ENCODE data around the gene ZNF575. TPM values are rescaled to one million over a fixed set of nuclear protein-coding genes. Genes with fewer than 3 reads are reported as not detected.
A peak's percentile ranks its signal among the peaks of the same experiment; 100 is the strongest.

The ZNF575 gene
- total RNA-seq, 1 experiment from 2014 or later: 0.13 TPM

- no peak for TF ChIP-seq ZNF532 (CRISPR knock-in tag; IDR thresholded peaks at IDR 0.05; ENCODE audit: borderline replicate concordance)
- TF ChIP-seq MAX (CRISPR knock-in tag; IDR thresholded peaks at IDR 0.05): no peak
- TF ChIP-seq JUN (CRISPR knock-in tag; IDR thresholded peaks at IDR 0.05): no peak
- TF ChIP-seq E2F5 (CRISPR knock-in tag; IDR thresholded peaks at IDR 0.05): peak; percentile 74; the same call in 1 of the 2 replicates
- 0 out of 2 replicates have a peak, but pooled peaks have one; percentile 25 for TF ChIP-seq FOXP4 (CRISPR knock-in tag; IDR thresholded peaks at IDR 0.05)
- TF ChIP-seq ZNF416 (CRISPR knock-in tag; IDR thresholded peaks at IDR 0.05): no peak
- TF ChIP-seq STAT6 (CRISPR knock-in tag; conservative IDR thresholded peaks at IDR 0.05; ENCODE audit: low read depth): no peak
Observed at GRCh38 chr19:43575156-43575950, 42.4 kb downstream of the ZNF575 start, which contains the start of the genes PINLYP and XRCC1 (continued).

- ATAC-seq (no peak; the same call in 1 of the 2 replicates), DNase-seq (ENCODE audit: low spot score) (no peak)
- H3K4me1 Mint-ChIP-seq: peaks cover 36% of the 10 kb centered on the region
- H3K27ac Mint-ChIP-seq: peak overlapping the region; percentile 80
- no peaks in the 10 kb centered on the region for H3K9me3 Mint-ChIP-seq
- CTCF ChIA-PET: interaction anchor here (0.8 to 2.8 kb wide), 5 partner anchors 19 to 92 kb away, joined by 3 to 17 read pairs (median 3); partner anchors contain the start of genes IRGQ and ZNF576
- POLR2A ChIA-PET: no interaction called here
- H3K4me3 Mint-ChIP-seq: peak overlapping the region; percentile 96
- H3K36me3 Mint-ChIP-seq: no peaks in the 10 kb centered on the region; the same call in 1 of the 2 replicates
- H3K27me3 Mint-ChIP-seq (ENCODE audit: low read depth): no peaks in the 10 kb centered on the region; the same call in none of the 2 replicates
- TF ChIP-seq PRRX2 (CRISPR knock-in tag; IDR thresholded peaks at IDR 0.05): no peak
- TF ChIP-seq ZNF416 (CRISPR knock-in tag; IDR thresholded peaks at IDR 0.05): no peak
- TF ChIP-seq ARID4B (CRISPR knock-in tag; IDR thresholded peaks at IDR 0.05; ENCODE audit: borderline replicate concordance): no peak
- TF ChIP-seq SP1 (CRISPR knock-in tag; conservative IDR thresholded peaks at IDR 0.05): no peak
- TF ChIP-seq ATF3 (CRISPR knock-in tag; conservative IDR thresholded peaks at IDR 0.05): no peak
- TF ChIP-seq USF1 (CRISPR knock-in tag; IDR thresholded peaks at IDR 0.05): no peak
Observed at GRCh38 chr19:43575955-43576878, 43.2 kb downstream of the ZNF575 start.

Data from WTC11 (cell line).